Measurements from ENCODE around the gene SCARF2. TPM values are rescaled to one million over a fixed set of nuclear protein-coding genes. Genes with fewer than 3 reads are reported as not detected.
A peak's percentile ranks its signal among the peaks of the same experiment; 100 is the strongest.

The SCARF2 gene
- total and polyA plus RNA-seq, 2 experiments from 2014 or later, result 1.8 to 16.6 TPM

DNA sequence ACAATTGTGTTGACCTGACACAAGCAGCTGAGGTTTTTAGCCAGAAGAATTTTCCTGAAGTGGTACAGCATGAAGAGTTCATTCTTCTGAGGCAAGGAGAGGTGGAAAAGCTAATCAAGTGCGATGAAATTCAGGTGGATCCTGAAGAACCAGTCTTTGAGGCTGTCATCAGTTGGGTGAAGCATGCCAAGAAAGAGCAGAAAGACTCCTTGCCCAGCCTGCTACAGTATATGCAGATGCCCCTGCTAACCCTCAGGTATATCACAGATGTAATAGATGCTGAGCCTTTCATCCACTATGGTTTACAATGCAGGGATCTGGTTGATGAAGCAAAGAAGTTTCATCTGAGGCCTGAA is 12.9 kb upstream of the SCARF2 start (continued):
- TF ChIP-seq, protein P1, sequence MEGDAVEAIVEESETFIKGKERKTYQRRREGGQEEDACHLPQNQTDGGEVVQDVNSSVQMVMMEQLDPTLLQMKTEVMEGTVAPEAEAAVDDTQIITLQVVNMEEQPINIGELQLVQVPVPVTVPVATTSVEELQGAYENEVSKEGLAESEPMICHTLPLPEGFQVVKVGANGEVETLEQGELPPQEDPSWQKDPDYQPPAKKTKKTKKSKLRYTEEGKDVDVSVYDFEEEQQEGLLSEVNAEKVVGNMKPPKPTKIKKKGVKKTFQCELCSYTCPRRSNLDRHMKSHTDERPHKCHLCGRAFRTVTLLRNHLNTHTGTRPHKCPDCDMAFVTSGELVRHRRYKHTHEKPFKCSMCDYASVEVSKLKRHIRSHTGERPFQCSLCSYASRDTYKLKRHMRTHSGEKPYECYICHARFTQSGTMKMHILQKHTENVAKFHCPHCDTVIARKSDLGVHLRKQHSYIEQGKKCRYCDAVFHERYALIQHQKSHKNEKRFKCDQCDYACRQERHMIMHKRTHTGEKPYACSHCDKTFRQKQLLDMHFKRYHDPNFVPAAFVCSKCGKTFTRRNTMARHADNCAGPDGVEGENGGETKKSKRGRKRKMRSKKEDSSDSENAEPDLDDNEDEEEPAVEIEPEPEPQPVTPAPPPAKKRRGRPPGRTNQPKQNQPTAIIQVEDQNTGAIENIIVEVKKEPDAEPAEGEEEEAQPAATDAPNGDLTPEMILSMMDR (conservative IDR thresholded peaks at IDR 0.05; ENCODE audit: low read depth in 2 of 2), result no peak
- TF ChIP-seq ZNF114 (CRISPR knock-in tag; IDR thresholded peaks at IDR 0.05), result no peak

DNA sequence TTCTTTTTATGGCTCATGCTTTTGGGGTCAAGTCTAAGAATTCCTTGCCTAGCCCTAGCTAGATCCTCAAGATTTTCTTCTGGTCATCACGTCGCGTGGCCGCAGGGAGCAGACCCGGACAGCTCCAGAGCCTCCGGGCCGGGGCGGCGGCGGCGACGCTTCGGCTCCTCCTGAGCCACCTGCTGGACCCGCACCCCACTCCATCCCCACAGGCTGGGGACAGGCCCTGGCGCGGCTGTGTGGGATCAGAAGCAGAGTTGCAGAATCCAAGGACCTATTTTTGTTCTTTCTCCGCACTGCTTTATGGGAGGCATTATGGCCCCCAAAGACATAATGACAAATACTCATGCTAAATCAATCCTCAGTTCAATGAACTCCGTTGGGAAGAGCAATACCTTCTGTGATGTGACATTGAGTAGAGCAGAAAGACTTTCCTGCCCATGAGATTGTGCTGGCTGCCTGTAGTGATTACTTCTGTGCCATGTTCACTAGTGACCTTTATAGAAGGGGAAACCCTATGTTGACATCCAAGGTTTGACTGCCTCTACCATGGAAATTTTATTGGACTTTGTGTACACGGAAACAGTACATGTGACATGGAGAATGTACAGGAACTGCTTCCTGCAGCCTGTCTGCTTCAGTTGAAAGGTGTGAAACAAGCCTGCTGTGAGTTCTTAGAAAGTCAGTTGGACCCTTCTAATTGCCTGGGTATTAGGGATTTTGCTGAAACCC is 12.4 kb upstream of the SCARF2 start:
- H3K36me3 ChIP-seq (ENCODE audit: insufficient read depth), result no peaks in the 10 kb centered on the region
- DNase-seq (ENCODE audit: low spot score), result no peak
- TF ChIP-seq NANOG (IDR thresholded peaks at IDR 0.05; ENCODE audit: borderline replicate concordance) (no peak), EZH2 (IDR thresholded peaks at IDR 0.05; ENCODE audit: low read depth, unreplicated experiment) (no peak), ZNF114 (CRISPR knock-in tag; IDR thresholded peaks at IDR 0.05) (no peak), STAT1 (IDR thresholded peaks at IDR 0.05; ENCODE audit: unreplicated experiment) (no peak), POLR2AphosphoS5 (IDR thresholded peaks at IDR 0.05; ENCODE audit: low read depth) (no peak), JUNB (IDR thresholded peaks at IDR 0.05; ENCODE audit: unreplicated experiment) (no peak), EZH2phosphoT487 (IDR thresholded peaks at IDR 0.05; ENCODE audit: unreplicated experiment) (no peak), ZNF331 (CRISPR knock-in tag; IDR thresholded peaks at IDR 0.05; ENCODE audit: low read depth) (no peak)
- TF ChIP-seq, protein P1 (conservative IDR thresholded peaks at IDR 0.05; ENCODE audit: low read depth in 2 of 2), result no peak
- TF ChIP-seq, protein P2, sequence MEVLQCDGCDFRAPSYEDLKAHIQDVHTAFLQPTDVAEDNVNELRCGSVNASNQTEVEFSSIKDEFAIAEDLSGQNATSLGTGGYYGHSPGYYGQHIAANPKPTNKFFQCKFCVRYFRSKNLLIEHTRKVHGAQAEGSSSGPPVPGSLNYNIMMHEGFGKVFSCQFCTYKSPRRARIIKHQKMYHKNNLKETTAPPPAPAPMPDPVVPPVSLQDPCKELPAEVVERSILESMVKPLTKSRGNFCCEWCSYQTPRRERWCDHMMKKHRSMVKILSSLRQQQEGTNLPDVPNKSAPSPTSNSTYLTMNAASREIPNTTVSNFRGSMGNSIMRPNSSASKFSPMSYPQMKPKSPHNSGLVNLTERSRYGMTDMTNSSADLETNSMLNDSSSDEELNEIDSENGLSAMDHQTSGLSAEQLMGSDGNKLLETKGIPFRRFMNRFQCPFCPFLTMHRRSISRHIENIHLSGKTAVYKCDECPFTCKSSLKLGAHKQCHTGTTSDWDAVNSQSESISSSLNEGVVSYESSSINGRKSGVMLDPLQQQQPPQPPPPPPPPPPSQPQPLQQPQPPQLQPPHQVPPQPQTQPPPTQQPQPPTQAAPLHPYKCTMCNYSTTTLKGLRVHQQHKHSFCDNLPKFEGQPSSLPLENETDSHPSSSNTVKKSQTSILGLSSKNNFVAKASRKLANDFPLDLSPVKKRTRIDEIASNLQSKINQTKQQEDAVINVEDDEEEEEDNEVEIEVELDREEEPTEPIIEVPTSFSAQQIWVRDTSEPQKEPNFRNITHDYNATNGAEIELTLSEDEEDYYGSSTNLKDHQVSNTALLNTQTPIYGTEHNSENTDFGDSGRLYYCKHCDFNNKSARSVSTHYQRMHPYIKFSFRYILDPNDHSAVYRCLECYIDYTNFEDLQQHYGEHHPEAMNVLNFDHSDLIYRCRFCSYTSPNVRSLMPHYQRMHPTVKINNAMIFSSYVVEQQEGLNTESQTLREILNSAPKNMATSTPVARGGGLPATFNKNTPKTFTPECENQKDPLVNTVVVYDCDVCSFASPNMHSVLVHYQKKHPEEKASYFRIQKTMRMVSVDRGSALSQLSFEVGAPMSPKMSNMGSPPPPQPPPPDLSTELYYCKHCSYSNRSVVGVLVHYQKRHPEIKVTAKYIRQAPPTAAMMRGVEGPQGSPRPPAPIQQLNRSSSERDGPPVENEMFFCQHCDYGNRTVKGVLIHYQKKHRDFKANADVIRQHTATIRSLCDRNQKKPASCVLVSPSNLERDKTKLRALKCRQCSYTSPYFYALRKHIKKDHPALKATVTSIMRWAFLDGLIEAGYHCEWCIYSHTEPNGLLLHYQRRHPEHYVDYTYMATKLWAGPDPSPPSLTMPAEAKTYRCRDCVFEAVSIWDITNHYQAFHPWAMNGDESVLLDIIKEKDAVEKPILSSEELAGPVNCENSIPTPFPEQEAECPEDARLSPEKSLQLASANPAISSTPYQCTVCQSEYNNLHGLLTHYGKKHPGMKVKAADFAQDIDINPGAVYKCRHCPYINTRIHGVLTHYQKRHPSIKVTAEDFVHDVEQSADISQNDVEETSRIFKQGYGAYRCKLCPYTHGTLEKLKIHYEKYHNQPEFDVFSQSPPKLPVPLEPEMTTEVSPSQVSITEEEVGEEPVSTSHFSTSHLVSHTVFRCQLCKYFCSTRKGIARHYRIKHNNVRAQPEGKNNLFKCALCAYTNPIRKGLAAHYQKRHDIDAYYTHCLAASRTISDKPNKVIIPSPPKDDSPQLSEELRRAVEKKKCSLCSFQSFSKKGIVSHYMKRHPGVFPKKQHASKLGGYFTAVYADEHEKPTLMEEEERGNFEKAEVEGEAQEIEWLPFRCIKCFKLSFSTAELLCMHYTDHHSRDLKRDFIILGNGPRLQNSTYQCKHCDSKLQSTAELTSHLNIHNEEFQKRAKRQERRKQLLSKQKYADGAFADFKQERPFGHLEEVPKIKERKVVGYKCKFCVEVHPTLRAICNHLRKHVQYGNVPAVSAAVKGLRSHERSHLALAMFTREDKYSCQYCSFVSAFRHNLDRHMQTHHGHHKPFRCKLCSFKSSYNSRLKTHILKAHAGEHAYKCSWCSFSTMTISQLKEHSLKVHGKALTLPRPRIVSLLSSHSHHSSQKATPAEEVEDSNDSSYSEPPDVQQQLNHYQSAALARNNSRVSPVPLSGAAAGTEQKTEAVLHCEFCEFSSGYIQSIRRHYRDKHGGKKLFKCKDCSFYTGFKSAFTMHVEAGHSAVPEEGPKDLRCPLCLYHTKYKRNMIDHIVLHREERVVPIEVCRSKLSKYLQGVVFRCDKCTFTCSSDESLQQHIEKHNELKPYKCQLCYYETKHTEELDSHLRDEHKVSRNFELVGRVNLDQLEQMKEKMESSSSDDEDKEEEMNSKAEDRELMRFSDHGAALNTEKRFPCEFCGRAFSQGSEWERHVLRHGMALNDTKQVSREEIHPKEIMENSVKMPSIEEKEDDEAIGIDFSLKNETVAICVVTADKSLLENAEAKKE (CRISPR knock-in tag; IDR thresholded peaks at IDR 0.05), result no peak
- TF ChIP-seq, protein P3, sequence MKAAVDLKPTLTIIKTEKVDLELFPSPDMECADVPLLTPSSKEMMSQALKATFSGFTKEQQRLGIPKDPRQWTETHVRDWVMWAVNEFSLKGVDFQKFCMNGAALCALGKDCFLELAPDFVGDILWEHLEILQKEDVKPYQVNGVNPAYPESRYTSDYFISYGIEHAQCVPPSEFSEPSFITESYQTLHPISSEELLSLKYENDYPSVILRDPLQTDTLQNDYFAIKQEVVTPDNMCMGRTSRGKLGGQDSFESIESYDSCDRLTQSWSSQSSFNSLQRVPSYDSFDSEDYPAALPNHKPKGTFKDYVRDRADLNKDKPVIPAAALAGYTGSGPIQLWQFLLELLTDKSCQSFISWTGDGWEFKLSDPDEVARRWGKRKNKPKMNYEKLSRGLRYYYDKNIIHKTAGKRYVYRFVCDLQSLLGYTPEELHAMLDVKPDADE (IDR thresholded peaks at IDR 0.05), result no peak
- Mint-ChIP-seq H3K9me3 (no peaks in the 10 kb centered on the region), H3K4me1 (no peaks in the 10 kb centered on the region), H3K4me3 (no peak overlapping the region), H3K27ac (no peak overlapping the region), H3K36me3 (ENCODE audit: low read depth) (no peaks in the 10 kb centered on the region), H3K27me3 (ENCODE audit: insufficient read depth, low read depth, poor library complexity) (peaks cover 7% of the 10 kb centered on the region)
- no peaks in the 10 kb centered on the region; the same call in 1 of the 2 replicates for H4K20me1 ChIP-seq (replicated peaks; ENCODE audit: insufficient read depth)
- no peaks in the 10 kb centered on the region for H3K9me2 ChIP-seq (ENCODE audit: insufficient read depth)
- H3K4me1 ChIP-seq (ENCODE audit: insufficient read depth), result no peaks in the 10 kb centered on the region
- no peak overlapping the region for H3K4me3 ChIP-seq
- no peaks in the 10 kb centered on the region for H3K27me3 ChIP-seq (ENCODE audit: insufficient read depth)
- no peak overlapping the region for H3K27ac ChIP-seq (ENCODE audit: low read depth)
- no peaks in the 10 kb centered on the region for H3F3A ChIP-seq (replicated peaks; ENCODE audit: low read depth)
- H3K4me2 ChIP-seq, result no peak overlapping the region
- H3K79me2 ChIP-seq (replicated peaks; ENCODE audit: insufficient read depth), result no peaks in the 10 kb centered on the region
- H2AFZ ChIP-seq, result no peak overlapping the region
- ATAC-seq, result peak; percentile 59; the same call in 2 of the 3 replicates

Measured in GM23338 (cell line).